Fibroblast of skin of left biceps (primary cell): ENCODE measurements around the gene HOTAIR.
A peak's percentile ranks its signal among the peaks of the same experiment; 100 is the strongest.

ENCODE experiments used
- DNase-seq, 2 experiments: peaks; one replicate each; pipeline ENCODE4 v3.0.0-alpha.2; 2013; ENCODE audit warnings: low read depth in 2 of 2

The HOTAIR gene

DNA sequence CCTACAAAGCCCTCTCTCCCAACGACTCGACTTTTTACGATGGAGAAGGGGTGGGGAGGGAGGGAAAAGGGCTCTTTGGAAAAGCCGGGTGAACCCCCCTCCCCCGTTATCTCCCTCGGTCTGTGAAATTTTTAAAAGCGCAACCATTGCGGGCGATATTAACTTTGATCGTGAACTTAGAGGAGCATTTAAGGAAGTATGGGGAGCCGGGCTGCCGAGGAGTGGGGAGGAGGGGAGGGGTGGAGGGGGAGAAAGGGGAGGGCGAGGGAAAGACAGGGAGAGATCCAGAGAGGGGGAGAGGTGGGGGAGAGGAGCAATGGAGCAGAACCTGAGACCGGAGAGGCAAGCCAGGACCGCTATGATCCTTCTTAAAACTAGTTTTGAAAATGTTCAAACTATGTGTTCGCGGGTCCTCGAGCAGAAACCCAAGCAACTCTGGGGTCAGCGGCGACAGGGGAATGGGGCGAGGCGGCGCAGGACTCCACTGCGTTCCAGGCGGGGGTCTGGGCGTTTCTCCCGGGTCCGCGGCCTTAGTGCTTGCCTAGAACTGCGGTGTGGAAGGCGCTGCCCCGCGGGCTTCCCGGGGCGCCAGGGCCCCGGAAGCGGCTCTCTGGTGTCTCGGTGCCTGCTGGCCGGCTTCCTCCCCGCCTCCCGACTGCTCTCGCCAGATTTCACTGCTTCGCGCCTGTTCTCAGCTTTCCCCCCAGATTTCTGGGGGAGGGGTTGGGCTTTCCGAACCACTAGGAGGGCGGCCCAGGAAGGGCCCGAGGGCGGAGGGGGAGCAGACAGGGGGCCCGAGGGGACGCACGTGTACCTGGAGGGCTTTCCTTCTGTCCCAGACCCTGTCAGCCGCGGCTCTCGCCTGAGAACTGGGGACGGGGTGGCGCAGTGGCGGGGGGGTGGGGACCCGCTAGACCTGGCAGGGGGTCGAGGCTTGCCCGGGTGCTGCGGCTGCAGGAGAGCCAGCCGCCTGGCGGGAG, at the start of gene HOTAIR:
TSS of gene HOTAIR (minus strand) at position 871 of the 980 bp plus-strand sequence.
- no peak for DNase-seq

DNA sequence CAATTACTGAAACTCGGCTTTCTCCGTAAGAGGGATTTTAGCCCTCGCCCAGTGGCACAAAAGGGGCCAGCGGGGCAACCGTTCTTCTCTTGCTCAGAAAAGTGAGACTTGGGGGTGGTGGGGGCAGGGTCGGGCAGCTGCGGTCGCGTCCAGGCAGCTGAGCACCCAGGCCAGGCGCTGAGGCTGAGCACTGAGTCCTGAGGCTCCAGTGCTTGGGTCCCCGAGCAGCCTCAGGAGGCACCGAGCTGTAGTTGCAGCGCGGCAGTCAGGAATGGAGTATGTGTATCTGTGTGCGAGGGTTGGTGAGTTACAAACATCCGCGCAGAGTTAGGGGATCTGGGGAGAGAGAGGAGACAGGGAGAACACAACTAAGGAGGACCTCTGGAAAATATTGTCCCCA, 49.4 kb upstream of the HOTAIR start:
- no peak for DNase-seq

GRCh38 chr12:54022960-54023884, 48.5 kb upstream of the HOTAIR start:
- DNase-seq, result no peak

DNA sequence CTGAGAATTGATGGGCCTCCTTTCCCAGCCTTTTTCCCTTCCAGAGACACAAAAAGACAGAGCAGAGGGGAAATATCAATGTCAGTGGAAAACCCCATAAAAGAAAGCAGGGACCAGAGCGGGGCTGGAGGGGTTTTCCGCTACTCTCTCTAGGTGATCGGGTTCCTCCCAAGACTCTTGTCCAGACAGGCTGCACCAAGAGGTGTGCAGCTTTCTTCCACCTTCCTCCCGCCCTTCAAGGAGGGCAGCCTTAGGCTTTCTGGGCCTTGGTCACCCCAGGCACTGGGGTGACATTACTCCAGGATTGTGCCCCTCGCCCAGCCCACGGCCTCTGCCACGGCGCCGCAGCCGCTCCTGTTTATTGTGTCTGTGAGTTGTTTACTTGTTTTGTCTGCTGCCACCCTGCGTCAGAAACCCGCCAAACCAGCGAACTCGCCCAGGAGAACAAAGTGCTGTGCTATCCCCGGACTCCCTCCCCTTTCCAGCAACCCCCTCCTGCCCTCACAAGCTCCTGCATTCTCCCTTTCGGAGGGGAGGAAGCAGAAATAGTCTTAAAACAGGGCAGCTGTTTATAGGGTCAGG, 46.8 kb upstream of the HOTAIR start:
- no peak for DNase-seq

DNA sequence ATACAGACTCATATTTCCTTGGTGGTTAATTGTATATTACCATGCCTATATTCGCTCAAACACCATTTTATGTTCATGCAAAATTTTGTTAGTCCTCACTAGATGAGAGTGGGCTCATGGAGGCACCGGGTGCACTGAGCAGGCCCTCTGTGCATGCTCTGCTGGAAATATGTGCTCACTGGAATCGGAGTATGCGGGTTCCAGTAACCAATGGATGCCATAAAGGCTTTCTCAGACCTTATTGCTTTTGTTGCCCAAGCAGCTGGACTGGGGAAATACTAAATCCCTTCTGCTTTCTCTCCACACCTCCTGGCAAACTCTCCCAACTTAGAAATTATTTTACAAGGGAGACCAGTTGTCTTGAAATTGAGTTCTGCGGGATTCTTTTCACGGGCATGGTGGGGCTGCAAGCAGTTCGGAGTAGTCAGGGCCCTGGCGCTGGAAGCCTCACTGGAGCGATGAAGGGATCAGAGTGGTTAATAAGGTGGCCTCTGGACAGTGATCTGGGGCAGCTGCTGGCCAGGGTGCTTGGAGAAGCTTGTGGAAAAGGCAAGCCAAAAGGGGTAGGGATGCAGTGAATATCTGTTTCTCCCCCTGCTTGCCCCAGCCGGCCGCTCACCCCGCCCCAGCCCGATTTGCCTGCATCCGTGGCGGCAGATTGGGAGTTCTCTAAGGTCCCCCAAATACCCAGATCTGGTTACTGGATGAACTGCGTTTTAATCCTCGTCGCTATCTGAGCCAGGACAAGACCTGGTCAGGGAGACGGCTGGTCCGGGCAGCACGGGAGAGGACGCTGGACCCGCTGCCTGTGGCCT, 46.0 kb upstream of the HOTAIR start:
- no peak for DNase-seq

DNA sequence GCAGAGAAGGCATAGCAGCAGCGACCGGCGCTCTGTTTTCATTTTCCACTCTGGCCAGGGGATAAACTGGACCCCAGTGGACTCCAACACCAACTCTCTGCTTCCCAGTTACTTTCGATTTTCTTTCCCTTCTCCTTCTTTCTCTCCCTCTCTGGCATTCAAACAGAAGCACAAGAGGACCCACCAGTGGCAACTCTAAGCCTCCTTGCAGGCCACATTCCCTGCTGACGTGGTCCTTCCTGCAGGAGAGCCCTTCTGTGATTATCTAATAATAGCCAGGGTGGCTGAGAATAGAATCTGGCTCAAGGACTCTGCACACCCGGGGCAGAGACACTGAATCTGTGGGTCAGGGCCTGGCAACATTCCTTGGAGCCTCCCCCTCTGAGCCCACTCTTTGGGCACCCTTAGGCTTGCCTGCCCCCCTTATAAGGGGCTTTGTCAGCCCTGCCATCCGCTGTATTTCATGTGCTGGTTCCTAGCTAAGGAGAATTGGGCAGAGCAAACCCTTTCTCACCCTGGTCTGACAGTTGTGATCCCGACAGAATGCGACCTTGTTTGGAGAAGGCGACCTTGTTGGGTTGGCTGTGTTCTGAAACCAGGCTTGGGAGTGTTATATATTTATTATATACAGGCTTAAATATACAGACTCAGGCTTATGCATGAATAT, 45.3 kb upstream of the HOTAIR start:
- DNase-seq, result no peak

DNA sequence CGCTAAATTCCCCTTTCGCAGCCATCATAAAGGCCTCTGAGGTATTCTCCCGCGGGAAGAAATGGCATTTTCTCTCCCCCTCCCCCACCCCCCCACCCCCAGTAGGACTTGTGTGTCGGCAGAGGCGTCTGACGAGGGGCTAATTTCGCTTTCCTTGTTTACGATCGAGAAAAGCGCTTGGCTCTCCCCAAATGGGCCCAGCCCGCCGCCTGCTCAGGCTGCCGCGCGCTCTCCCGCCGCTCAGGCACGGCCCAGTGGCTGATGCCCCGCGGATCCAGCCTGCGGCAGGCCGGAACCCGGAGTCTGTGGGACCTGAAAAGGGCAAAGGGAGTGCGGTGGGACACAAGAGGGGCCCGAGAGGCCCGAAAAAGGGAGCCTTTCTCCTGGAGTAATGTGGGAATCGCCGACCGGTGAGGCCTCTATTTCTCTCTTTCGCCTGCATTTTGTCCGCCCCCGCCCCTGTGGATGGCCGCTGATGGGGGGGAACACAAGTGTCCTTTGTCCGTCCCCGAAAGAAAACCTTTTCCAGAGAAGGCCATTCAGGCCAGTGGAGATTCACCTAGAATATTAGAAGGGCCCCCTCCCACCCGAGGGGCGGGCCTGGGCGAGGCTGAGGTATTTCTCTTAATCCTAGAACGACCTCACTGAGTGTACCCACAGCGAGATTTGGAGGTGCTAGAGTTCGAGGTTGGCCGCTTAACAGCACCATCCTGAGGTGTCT, 44.5 kb upstream of the HOTAIR start:
- no peak for DNase-seq

DNA sequence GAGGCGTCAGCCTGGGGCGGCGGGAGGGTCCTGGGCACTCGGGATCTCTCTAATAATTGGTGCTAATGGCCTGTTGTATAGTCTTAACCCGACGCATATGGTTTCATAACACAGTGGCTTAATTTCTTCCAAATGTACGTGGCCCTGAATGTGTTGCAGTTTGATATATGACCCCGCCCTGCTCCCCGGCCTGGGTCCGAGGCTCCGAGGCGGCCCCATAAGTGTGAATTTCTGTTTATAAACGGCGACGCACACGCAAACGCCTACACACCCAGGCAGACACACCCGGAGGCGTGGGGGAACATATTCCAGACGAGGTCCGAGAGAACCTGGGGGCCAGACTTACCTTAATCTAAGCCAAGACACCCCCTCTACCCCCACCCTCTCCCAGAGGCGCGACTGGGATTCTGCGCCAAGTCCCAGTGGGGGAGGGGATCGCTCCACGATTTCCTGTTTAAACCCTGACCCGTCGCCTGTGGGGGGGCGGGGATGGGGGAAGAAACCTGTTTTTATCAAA, 43.8 kb upstream of the HOTAIR start:
- DNase-seq, result peak in 1 of 2 experiments; percentile 63

DNA sequence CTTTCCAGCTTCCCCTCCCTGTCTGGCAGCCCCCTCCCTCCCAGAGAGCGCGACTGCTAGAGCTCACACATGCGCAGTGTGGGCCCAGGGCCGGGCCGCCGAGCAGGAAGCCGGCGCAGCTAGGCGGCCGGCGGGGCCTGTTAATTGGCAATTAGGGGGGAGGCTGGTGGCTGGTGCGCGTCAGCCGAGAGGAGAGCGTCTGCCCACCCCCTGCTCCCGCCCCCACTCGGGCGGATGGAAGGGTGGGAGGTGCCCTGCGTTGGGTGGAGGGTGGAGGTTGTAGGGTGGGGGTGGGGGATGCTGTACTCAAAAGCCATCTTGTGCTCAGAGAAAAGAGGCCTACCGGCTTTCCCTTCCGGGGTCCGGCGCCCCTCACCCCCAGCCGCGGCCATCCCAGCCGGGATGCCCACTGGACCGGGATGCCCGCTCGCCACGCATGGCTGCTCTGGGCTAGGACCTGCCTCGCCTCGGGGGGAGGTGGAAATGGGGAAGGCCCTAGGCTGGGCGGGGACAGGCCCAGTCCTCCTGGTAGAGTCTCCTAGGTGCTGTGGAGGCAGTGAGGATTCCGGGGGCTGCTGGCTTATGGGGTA, 43.2 kb upstream of the HOTAIR start:
- DNase-seq, result peak; percentile 95 to 96

- no peak for DNase-seq
These were observed 42.5 kb upstream of the HOTAIR start for GRCh38 chr12:54017027-54017788.

DNA sequence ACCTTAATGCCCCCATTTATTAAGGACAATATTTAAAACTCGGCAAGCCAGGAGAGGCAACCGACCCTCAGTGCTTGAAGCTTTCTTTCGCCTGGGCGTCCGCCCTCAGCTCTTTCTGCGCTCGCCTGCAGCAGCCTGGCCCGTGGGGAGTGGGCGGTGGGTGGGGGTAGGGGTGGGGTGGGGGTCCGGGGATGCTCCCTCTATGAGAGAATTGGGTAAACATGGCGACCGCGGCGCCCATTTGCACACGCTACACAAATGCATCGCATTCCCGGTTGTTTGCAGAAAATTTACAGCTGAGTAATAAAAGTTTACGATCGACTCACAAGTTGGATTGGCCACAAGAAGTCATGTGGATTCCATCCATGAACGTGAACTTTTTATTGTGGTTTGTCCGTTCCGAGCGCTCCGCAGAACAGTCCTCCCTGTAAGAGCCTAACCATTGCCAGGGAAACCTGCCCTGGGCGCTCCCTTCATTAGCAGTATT, 41.8 kb upstream of the HOTAIR start:
- DNase-seq, result peak; percentile 85 to 87

DNA sequence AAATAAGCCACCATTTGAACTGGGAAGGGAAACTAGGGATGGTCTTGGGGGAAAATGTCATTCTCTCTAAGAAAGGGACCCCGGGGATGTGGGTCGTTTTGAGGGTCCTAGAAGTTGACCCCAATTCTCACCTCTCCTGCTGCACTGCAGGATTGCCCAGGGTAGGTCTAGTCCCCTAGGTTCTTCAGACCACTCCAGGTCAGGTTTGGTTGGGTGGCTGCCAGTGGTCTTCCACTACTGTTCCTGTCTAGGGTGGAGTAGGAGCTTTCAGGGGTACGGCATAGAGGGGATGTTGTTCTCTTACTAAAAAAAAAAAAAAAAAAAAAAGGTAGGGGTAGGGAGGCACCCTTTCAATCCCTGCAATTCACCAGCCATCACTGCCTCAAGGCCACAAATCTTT, 41.3 kb upstream of the HOTAIR start:
- DNase-seq, result no peak

- no peak for DNase-seq
These were observed 40.5 kb upstream of the HOTAIR start for GRCh38 chr12:54015018-54015931.

DNA sequence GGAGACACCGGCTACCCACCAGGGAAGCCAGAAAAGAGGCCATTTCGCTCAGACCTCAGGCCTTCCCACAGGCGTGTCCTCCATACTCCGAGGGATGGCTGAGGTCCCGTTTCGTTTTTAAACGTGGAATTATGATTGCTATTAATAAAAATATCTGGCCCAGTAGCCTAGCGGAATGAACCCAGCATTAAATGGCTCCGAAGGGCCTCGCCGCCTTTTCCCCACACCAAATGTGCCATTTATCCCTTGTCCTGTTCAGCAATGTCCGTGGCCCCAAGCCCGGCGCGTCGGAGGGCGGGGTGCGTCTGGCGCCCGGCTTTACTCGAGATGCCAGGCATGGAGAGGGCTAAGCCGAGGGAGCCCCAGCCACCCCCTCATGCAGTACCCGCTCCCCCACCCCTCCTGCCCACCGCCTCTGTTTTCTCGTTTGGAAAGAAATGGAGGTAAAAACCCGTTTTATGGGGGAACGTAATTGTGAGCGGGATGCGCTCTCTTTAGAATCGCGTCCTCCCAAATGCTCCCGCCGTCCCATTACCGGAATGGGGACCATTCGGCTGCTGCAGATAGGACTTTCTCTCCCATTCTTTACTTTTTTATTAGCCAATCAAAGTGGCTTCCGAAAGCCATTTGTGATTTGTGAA, 39.7 kb upstream of the HOTAIR start:
- no peak for DNase-seq

- no peak for DNase-seq
These were observed 38.1 kb upstream of the HOTAIR start for GRCh38 chr12:54012631-54013409.
